Heart left ventricle (tissue), 16 donors: ENCODE data around the gene GRIA1. TPM values are rescaled to one million over a fixed set of nuclear protein-coding genes. Genes with fewer than 3 reads are reported as not detected.

Experiments
- ATAC-seq, 4 donors: fragments of 200-7000 bp; cut with Tn5 transposase; one replicate each; pipeline ENCODE4 v1.9.1; 2020 to 2022; ENCODE audit warnings: moderate library complexity in 4 of 4, mild to moderate bottlenecking in 3 of 4, moderate number of reproducible peaks in 1 of 4
- DNase-seq, 5 donors: peaks; one replicate each; pipeline ENCODE4 v3.0.0-alpha.2; 2020
- H3K27ac ChIP-seq, 12 donors: fragments of 200-600 bp; sonication (generic) in 4 of 12; one replicate each; pipeline versions ENCODE4 v1.5.0 to v1.8.0; 2016 to 2022; ENCODE audit warnings: mild to moderate bottlenecking in 2 of 12
- H3K27me3 ChIP-seq, 9 donors: fragments of 200-600 bp; sonication (generic) in 2 of 9; one replicate each; pipeline versions ENCODE4 v1.5.1 to v1.8.0; 2016 to 2022; ENCODE audit warnings: mild to moderate bottlenecking in 3 of 9
- H3K36me3 ChIP-seq, 9 donors: fragments of 200-600 bp; sonication (generic) in 2 of 9; one replicate each; pipeline versions ENCODE4 v1.5.0 to v1.8.0; 2018 to 2022; ENCODE audit warnings: mild to moderate bottlenecking in 2 of 9
- H3K4me1 ChIP-seq, 12 donors: fragments of 200-600 bp; sonication (generic) in 4 of 12; one replicate each; pipeline versions ENCODE4 v1.5.0 to v1.8.0; 2016 to 2022; ENCODE audit warnings: mild to moderate bottlenecking in 3 of 12
- H3K4me3 ChIP-seq, 12 donors: fragments of 200-600 bp; sonication (generic) in 4 of 12; one replicate each; pipeline versions ENCODE4 v1.5.0 to v1.8.0; 2017 to 2022; ENCODE audit warnings: mild to moderate bottlenecking in 9 of 12, moderate library complexity in 4 of 12
- H3K9me3 ChIP-seq, 12 donors: fragments of 200-600 bp; sonication (generic) in 4 of 12; one replicate each; pipeline versions ENCODE4 v1.5.0 to v1.8.0; 2016 to 2022; ENCODE audit warnings: mild to moderate bottlenecking in 1 of 12
- CTCF ChIP-seq, 12 donors: fragments of 200-600 bp; sonication (generic) in 4 of 12; IDR thresholded peaks; one replicate each; pipeline versions ENCODE4 v1.5.0 to v1.8.0; 2018 to 2022; ENCODE audit warnings: antibody characterized with exemption in 12 of 12, mild to moderate bottlenecking in 5 of 12
- POLR2A ChIP-seq, 2 donors: fragments of 450-650 bp; IDR thresholded peaks; one replicate each; pipeline ENCODE4 v1.6.1; 2017; ENCODE audit warnings: antibody characterized with exemption in 2 of 2, mild to moderate bottlenecking in 2 of 2, moderate library complexity in 2 of 2
- WGBS, 4 donors: extraction: QIAGEN DNeasy Blood & Tissue Kit in 2 of 4; methylation state at CpG; one replicate each; pipeline versions ENCODE4 v1.1.5 to v1.1.7; 2013 to 2018; 5-methylcytosine and 5-hydroxymethylcytosine counted together
- intact Hi-C, 10 donors: fragments of 100-400 bp; cut with DNase I; formaldehyde crosslinking; loops; one replicate each; pipeline versions ENCODE4 v1.11.1 to v1.14.2; 2022
- polyA plus RNA-seq, 2 donors: library from polyadenylated mRNA; stranded (reverse); fragments of 200-250 nt; gene quantifications; one replicate each; pipeline ENCODE4 v1.2.3, GENCODE V29; 2013
- total RNA-seq, 9 donors: library from RNA; depleted of rRNA in 2 of 9; stranded (reverse); fragments of >200 nt in 2 of 9; fragmentation: NEBNext Ultra II Directional in 3 of 9; extraction: Animal tissue kit (Norgen Biotek cat#: 25700) in 3 of 9; gene quantifications; one replicate each; pipeline versions ENCODE4 v1.1.0 to v1.2.4, GENCODE V29; 2016 to 2023
- donor health status: ischemic (EF 13 %, LVEDD 7.1; RV severe dilation, severe dysfunction).
- donor health status: healthy with polysubstance abuse.
- donor health status: DM: no; HTN: yes; CAD: no.
- donor health status: DM: no; HTN: no; CAD: no.
- donor health status: ischemic (EF 25% LVEDD 6.9; RV normal size, moderate dysfunction).
- donor health status: ischemic (EF 25% LVEDD 5.7; RV mildly dilated, moderate dysfunction).
- donor health status: healthy.
- donor health status: DM: yes; HTN: yes; CAD: no.
- donor health status: ischemic (EF 35%, LVEDD 5.7; RV mildly dilated, moderate dysfunction).
- donor health status: nonischemic (EF 11% LVEDD 7.7; RV severe dilation, severe dysfunction).
- donor health status: DM: yes; HTN: yes; CAD: no.
- donor health status: PGD.
- donor health status: ischemic (EF 29% LVEDD 5.4; RV normal size, mild dysfunction).
- donor health status: nonischemic (EF 23%, LVEDD 6.1; RV moderate dilation, normal function).

GRIA1 gene
- total and polyA plus RNA-seq, 11 donors: 0.07 to 1.5 (median 0.37) TPM; not detected in 3

GRCh38 chr5:153661897-153662296, 171.4 kb downstream of the GRIA1 start:
- no peak overlapping the region for H3K4me3 ChIP-seq
- H3K27ac ChIP-seq: no peak overlapping the region
- H3K4me1 ChIP-seq: no peaks in the 10 kb centered on the region
- H3K9me3 ChIP-seq: no peaks in the 10 kb centered on the region
- DNase-seq: no peak
- H3K27me3 ChIP-seq: no peaks in the 10 kb centered on the region
- no peak for TF ChIP-seq CTCF (IDR thresholded peaks at IDR 0.05)
- TF ChIP-seq POLR2A (IDR thresholded peaks at IDR 0.05): no peak
- no peaks in the 10 kb centered on the region for H3K36me3 ChIP-seq
- WGBS, 4 donors: 76 to 90% (median 78%) methylated on average over 2 of the region's 2 CpGs
- no peak for ATAC-seq
- intact Hi-C loops: no loop called here

GRCh38 chr5:153670101-153670500, 179.6 kb downstream of the GRIA1 start:
- H3K36me3 ChIP-seq: no peaks in the 10 kb centered on the region
- peaks cover 0 to 19% (median 9%) of the 10 kb centered on the region in 12 donors for H3K4me1 ChIP-seq
- TF ChIP-seq POLR2A (IDR thresholded peaks at IDR 0.05): no peak
- TF ChIP-seq CTCF (IDR thresholded peaks at IDR 0.05): no peak
- H3K27ac ChIP-seq: no peak overlapping the region
- intact Hi-C loops: no loop called here
- ATAC-seq (no peak), DNase-seq (no peak)
- no peaks in the 10 kb centered on the region for H3K27me3 ChIP-seq
- H3K4me3 ChIP-seq: no peak overlapping the region
- H3K9me3 ChIP-seq: no peaks in the 10 kb centered on the region
- 93 to 100% (median 97%) methylated on average over 1 of the region's 1 CpG for WGBS, 4 donors

- 49 to 89% (median 55%) methylated on average over 2 of the region's 2 CpGs for WGBS, 4 donors
- intact Hi-C loops: no loop called here
- DNase-seq (no peak), ATAC-seq (peak in 3 of 4 donors; percentile 19 to 39 (median 35))
- TF ChIP-seq CTCF (IDR thresholded peaks at IDR 0.05) (no peak), POLR2A (IDR thresholded peaks at IDR 0.05) (no peak)
- no peaks in the 10 kb centered on the region for H3K36me3 ChIP-seq
- H3K4me3 ChIP-seq: no peak overlapping the region
- peaks cover 0 to 19% (median 9%) of the 10 kb centered on the region in 12 donors for H3K4me1 ChIP-seq
- no peaks in the 10 kb centered on the region for H3K27me3 ChIP-seq
- H3K9me3 ChIP-seq: no peaks in the 10 kb centered on the region
- H3K27ac ChIP-seq: peak overlapping the region in 8 of 12 donors; percentile 22 to 60 (median 31)
Measured at GRCh38 chr5:153671653-153672346, 181.3 kb downstream of the GRIA1 start.

- no peak overlapping the region for H3K4me3 ChIP-seq
- H3K9me3 ChIP-seq: no peaks in the 10 kb centered on the region
- H3K27ac ChIP-seq: peak overlapping the region in 9 of 12 donors; percentile 22 to 67 (median 35)
- H3K4me1 ChIP-seq: peaks cover 0 to 19% (median 9%) of the 10 kb centered on the region in 12 donors
- ATAC-seq: peak; percentile 51 to 91 (median 82)
- WGBS, 4 donors: 42 to 54% (median 52%) methylated on average over 6 of the region's 6 CpGs
- TF ChIP-seq POLR2A (IDR thresholded peaks at IDR 0.05) (no peak), CTCF (IDR thresholded peaks at IDR 0.05) (no peak)
- H3K27me3 ChIP-seq: no peaks in the 10 kb centered on the region
- peak in 1 of 5 donors; percentile 25 for DNase-seq
- intact Hi-C loops: no loop called here
- no peaks in the 10 kb centered on the region for H3K36me3 ChIP-seq
Measured at GRCh38 chr5:153672347-153673090, 182.0 kb downstream of the GRIA1 start.
